ENCODE data around the gene BOD1.

Gene BOD1

GRCh38 chr5:173640156-173640804 lies 23.8 kb upstream of the BOD1 start:
- DNase-seq (ENCODE audit: low spot score): no peak

- DNase-seq (ENCODE audit: low spot score): no peak
Measured at GRCh38 chr5:173638126-173639040, 21.9 kb upstream of the BOD1 start.

- DNase-seq (ENCODE audit: low spot score): no peak
Measured at GRCh38 chr5:173637340-173637739, 20.9 kb upstream of the BOD1 start.

- DNase-seq (ENCODE audit: low spot score): no peak
Measured at GRCh38 chr5:173634465-173634983, 18.1 kb upstream of the BOD1 start.

GRCh38 chr5:173633304-173633703 lies 16.9 kb upstream of the BOD1 start:
- no peak for DNase-seq (ENCODE audit: low spot score)

GRCh38 chr5:173631478-173631877 lies 15.0 kb upstream of the BOD1 start:
- DNase-seq (ENCODE audit: low spot score): no peak

GRCh38 chr5:173630724-173631365 lies 14.4 kb upstream of the BOD1 start:
- no peak for DNase-seq (ENCODE audit: low spot score)

GRCh38 chr5:173629628-173630027 lies 13.2 kb upstream of the BOD1 start:
- no peak for DNase-seq (ENCODE audit: low spot score)

- DNase-seq (ENCODE audit: low spot score): no peak
Measured at GRCh38 chr5:173628501-173628900, 12.1 kb upstream of the BOD1 start.

GRCh38 chr5:173627860-173628392 lies 11.5 kb upstream of the BOD1 start:
- DNase-seq (ENCODE audit: low spot score): no peak

GRCh38 chr5:173627271-173627670 lies 10.8 kb upstream of the BOD1 start:
- no peak for DNase-seq (ENCODE audit: low spot score)

GRCh38 chr5:173626505-173626820 lies 10.0 kb upstream of the BOD1 start:
- DNase-seq (ENCODE audit: low spot score): no peak

GRCh38 chr5:173625673-173626504 lies 9.4 kb upstream of the BOD1 start:
- no peak for DNase-seq (ENCODE audit: low spot score)

GRCh38 chr5:173625261-173625660 lies 8.8 kb upstream of the BOD1 start:
- DNase-seq (ENCODE audit: low spot score): no peak

- no peak for DNase-seq (ENCODE audit: low spot score)
Measured at GRCh38 chr5:173624282-173624681, 7.8 kb upstream of the BOD1 start.

- no peak for DNase-seq (ENCODE audit: low spot score)
Measured at GRCh38 chr5:173623789-173624188, 7.3 kb upstream of the BOD1 start.

GRCh38 chr5:173623296-173623771 lies 6.9 kb upstream of the BOD1 start:
- no peak for DNase-seq (ENCODE audit: low spot score)

- DNase-seq (ENCODE audit: low spot score): no peak
Measured at GRCh38 chr5:173622183-173623047, 6.0 kb upstream of the BOD1 start.

GRCh38 chr5:173620784-173621183 lies 4.3 kb upstream of the BOD1 start:
- DNase-seq (ENCODE audit: low spot score): no peak

- DNase-seq (ENCODE audit: low spot score): peak; percentile 70
Measured at GRCh38 chr5:173618927-173619519, 2.6 kb upstream of the BOD1 start.

Data from CD4-positive, alpha-beta T cell treated with Interleukin-15 for 4 hours (primary cell).